HG03139 (cell line): ENCODE results near the gene BEST2.

ENCODE experiments used
- ATAC-seq: cut with Tn5 transposase; IDR thresholded peaks from one replicate; pipeline ENCODE4 v1.9.1; 2021; ENCODE audit not compliant: unreplicated experiment

Gene BEST2

GRCh38 chr19:12727745-12728433 lies 23.7 kb upstream of the BEST2 start:
- no peak for ATAC-seq

- ATAC-seq: no peak
Observed at GRCh38 chr19:12730064-12730463, 21.5 kb upstream of the BEST2 start.

DNA sequence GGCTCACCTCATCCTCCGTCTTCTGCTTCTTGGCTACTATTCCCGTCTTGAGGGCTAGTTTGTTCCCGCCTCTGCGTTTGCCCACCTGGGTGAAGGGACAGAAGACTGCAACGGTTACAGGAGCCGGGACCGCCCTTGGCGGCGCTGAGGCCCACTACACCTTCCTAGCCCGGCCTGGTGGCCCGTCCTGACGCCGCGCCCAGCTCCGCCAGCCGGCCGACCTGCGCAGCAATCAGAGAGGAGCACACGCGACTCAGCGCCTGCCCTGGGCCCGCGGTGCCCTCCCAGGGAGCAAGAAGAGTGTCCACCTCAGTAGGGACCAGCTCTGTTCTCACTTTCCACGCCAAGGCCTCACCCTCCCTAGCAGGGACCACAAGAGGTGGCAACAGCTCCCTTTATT lies 20.3 kb upstream of the BEST2 start:
- ATAC-seq: no peak

- ATAC-seq: no peak
Observed at GRCh38 chr19:12733369-12734214, 18.0 kb upstream of the BEST2 start.

DNA sequence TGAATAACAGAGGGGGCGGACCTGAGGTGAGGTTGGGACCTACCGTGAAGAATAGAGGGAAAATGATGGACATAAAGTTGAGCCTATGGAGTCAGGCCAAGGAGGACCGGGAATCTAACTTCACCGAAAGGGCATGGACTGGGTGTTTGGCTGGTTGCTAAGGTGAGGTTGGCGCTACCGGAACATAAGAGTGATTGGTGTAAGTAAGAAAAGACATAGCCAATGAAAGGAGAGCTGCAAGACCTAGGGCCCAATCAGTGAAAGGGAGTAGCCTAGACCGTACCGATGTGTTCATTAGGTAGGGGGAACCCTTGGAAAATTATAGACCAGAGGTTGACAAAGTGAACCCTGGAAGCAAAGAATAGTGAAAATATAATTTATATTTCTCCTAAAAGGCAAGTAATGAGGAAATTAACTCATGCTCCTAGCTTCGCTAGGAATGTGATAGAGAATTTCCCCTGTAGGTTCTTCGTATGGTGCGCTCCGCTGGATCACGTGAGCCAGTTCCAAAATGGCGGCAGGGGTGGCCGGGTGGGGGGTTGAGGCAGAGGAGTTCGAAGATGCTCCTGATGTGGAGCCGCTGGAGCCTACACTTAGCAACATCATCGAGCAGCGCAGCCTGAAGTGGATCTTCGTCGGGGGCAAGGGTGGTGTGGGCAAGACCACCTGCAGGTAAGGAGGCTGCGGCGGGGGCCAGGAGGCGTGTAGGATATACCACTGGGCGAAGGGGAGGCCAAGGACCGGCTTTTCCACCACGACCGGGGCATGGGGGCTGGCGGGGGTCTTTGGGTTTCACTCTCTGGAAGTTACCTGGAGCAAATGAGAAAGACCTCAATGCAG lies 14.4 kb upstream of the BEST2 start, which contains the start of gene GET3:
GET3 (plus strand) TSS at position 503 of the 840 bp plus-strand sequence; CDS start at position 512, 9 bp downstream.
- peak; percentile 63 for ATAC-seq

DNA sequence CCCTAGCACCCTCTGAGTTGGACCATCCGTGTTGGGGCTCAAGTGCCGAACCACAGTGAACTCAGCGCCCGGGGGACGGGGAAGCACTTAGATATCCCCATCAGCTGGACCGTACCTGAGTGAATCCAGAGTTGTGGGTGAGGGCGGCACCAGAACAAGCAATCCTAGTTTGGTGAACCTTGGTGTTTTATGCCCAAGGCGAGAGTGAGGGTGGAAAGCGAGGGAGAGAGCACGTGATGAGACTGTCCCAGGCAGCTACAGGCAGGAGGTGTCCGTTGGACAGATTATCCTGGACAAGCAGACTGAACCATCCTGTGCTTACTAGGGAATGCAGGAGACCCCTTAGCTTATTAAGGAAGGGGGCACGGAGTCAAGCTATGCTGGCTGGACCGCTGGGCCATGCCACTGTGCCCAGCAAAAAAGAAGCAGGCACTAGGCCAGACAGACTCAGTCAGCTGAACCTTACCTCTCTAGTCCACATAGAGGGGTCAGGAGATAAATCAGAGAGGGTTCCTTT lies 13.7 kb upstream of the BEST2 start:
- no peak for ATAC-seq

GRCh38 chr19:12745166-12745897 lies 6.3 kb upstream of the BEST2 start:
- ATAC-seq: no peak

GRCh38 chr19:12748489-12748888 lies 3.1 kb upstream of the BEST2 start:
- ATAC-seq: no peak

GRCh38 chr19:12749938-12750521 lies 1.6 kb upstream of the BEST2 start:
- no peak for ATAC-seq

DNA sequence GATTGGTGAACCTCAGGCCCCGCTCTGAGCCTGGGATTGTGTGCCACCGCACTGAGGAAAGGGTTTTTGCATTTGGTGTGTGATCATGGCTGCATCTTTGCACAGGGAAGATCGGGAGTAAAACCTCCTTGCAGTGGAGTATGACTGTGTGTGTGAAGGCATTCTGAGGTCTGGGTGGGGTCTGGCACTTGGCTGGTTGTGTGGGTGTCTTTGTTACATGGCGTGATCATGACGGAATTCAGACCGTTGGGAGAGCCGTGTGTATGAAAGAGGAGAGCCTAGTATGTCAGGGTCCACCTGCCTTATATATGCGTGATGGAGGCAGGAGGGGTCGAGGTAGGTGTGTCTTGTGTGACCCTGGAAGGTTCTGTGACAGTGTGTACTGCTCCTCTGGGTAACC lies 740 bp upstream of the BEST2 start:
- ATAC-seq: no peak

GRCh38 chr19:12752056-12752781 lies 628 bp downstream of the BEST2 start:
- no peak for ATAC-seq

- ATAC-seq: no peak
Observed at GRCh38 chr19:12754465-12755196, 3.0 kb downstream of the BEST2 start.

GRCh38 chr19:12756150-12756883 lies 4.7 kb downstream of the BEST2 start:
- ATAC-seq: no peak

DNA sequence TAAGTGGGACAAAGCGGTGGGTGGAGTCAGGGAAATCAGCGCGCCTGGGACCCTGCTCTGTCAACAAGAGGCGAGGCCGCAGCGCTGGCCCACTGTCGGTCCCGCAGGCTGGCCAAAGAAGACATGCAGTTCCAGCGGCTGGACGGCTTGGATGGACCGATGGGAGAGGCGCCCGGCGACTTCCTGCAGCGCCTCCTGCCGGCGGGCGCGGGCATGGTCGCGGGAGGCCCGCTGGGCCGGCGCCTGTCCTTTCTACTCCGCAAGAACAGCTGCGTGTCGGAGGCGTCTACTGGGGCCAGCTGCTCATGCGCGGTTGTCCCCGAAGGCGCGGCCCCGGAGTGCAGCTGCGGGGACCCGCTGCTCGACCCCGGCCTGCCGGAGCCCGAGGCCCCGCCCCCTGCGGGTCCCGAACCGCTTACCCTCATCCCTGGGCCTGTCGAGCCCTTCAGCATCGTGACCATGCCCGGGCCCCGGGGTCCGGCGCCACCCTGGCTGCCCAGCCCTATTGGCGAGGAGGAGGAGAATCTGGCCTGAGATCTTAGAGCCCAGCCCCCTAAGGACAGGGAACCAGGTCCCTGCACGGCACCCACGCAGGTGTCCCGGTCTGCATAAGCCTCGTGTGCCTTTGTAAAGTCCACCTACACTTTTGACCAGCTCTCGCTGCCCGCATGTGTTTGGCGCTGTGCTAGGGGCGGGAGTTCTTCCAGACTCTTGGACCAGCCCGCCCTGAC lies 6.1 kb downstream of the BEST2 start:
- no peak for ATAC-seq

DNA sequence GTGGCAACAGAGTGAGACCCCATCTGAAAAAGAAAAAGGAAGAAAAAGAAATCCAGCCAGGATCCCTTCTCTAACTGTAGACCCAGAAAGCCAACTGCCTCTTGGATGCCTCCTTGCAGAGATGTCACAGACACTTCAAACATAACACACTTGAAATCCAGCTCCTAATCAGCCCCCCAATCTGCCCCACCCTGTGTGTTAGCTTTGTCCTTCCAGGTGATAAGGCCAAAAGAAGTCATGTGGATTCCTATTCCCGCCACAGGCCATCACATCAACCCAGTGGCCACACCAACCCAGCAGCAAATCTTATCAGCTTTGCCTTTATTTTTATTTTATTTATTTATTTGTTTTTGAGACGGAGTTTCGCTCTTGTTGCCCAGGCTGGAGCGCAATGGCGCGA lies 8.1 kb downstream of the BEST2 start:
- ATAC-seq: no peak

- no peak for ATAC-seq
Observed at GRCh38 chr19:12763100-12763499, 11.5 kb downstream of the BEST2 start.

GRCh38 chr19:12764698-12765097 lies 13.1 kb downstream of the BEST2 start:
- no peak for ATAC-seq
